Thyroid gland (tissue), 4 donors: ENCODE results near the gene AXDND1.

Source experiments
- POLR2A ChIP-seq, 2 donors: fragments of 450-650 bp; IDR thresholded peaks; one replicate each; pipeline ENCODE4 v1.6.1; 2017; ENCODE audit warnings: antibody characterized with exemption in 2 of 2, mild to moderate bottlenecking in 2 of 2, moderate library complexity in 1 of 2
- TF ChIP-seq, protein P1 (sequence below), 6 experiments: fragments of 200-600 bp in 3 of 6; fragments of 450-650 bp in 3 of 6; sonication (generic) in 3 of 6; IDR thresholded peaks; one replicate each; pipeline ENCODE4 v1.5.1; 2016 to 2019; ENCODE audit warnings: antibody characterized with exemption in 6 of 6, mild to moderate bottlenecking in 2 of 6, inconsistent platforms in 1 of 6, moderate library complexity in 1 of 6

DNA sequence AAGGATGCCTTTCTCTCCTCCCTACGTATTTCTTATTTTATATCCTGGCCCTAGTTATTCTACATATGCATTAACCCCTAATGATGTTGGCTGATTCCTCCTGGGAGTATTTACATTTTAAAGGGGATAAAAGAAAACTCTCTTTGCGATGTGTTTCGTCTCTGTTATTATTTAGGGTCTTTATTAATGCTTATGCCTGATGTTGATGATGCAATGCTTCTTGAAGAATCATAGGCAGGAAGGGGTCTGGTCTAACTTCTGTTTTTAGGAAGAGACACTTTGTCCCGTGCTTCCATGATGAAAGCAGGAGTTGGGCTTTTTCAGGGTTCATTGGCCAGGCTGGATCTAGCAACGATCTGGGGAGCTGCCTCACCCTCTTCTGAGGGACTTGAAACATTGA, 210.7 kb downstream of the AXDND1 start:
- no peak for TF ChIP-seq POLR2A (IDR thresholded peaks at IDR 0.05)
- TF ChIP-seq, protein P1, sequence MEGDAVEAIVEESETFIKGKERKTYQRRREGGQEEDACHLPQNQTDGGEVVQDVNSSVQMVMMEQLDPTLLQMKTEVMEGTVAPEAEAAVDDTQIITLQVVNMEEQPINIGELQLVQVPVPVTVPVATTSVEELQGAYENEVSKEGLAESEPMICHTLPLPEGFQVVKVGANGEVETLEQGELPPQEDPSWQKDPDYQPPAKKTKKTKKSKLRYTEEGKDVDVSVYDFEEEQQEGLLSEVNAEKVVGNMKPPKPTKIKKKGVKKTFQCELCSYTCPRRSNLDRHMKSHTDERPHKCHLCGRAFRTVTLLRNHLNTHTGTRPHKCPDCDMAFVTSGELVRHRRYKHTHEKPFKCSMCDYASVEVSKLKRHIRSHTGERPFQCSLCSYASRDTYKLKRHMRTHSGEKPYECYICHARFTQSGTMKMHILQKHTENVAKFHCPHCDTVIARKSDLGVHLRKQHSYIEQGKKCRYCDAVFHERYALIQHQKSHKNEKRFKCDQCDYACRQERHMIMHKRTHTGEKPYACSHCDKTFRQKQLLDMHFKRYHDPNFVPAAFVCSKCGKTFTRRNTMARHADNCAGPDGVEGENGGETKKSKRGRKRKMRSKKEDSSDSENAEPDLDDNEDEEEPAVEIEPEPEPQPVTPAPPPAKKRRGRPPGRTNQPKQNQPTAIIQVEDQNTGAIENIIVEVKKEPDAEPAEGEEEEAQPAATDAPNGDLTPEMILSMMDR (IDR thresholded peaks at IDR 0.05), result no peak
